Stomach smooth muscle (tissue), 2 donors: ENCODE results near the gene DBN1.

Experiments
- H3K27ac ChIP-seq: one replicate; pipeline ENCODE4 v1.7.0; 2013; ENCODE audit warnings: mild to moderate bottlenecking, low read length, inconsistent platforms
- H3K27me3 ChIP-seq, 2 donors: one replicate each; pipeline ENCODE4 v1.7.0; 2013; ENCODE audit warnings: low read length in 2 of 2; ENCODE audit not compliant: insufficient read depth in 2 of 2, control insufficient read depth in 1 of 2
- H3K36me3 ChIP-seq, 2 donors: one replicate each; pipeline ENCODE4 v1.7.0; 2013; ENCODE audit warnings: low read length in 2 of 2; ENCODE audit not compliant: control insufficient read depth in 2 of 2, insufficient read depth in 2 of 2
- H3K4me1 ChIP-seq: one replicate; pipeline ENCODE4 v1.7.0; 2013; ENCODE audit warnings: low read length; ENCODE audit not compliant: control insufficient read depth, insufficient read depth
- H3K4me3 ChIP-seq, 2 donors: one replicate each; pipeline ENCODE4 v1.7.0; 2013; ENCODE audit warnings: low read length in 2 of 2
- H3K9ac ChIP-seq, 2 donors: one replicate each; pipeline ENCODE4 v1.7.0; 2013; ENCODE audit warnings: low read length in 2 of 2, mild to moderate bottlenecking in 1 of 2
- H3K9me3 ChIP-seq, 2 donors: one replicate each; pipeline ENCODE4 v1.7.0; 2013; ENCODE audit warnings: low read length in 2 of 2; ENCODE audit not compliant: control insufficient read depth in 2 of 2
- donor health status: healthy.
- donor health status: Pancreatic carcinoma.

Gene DBN1

DNA sequence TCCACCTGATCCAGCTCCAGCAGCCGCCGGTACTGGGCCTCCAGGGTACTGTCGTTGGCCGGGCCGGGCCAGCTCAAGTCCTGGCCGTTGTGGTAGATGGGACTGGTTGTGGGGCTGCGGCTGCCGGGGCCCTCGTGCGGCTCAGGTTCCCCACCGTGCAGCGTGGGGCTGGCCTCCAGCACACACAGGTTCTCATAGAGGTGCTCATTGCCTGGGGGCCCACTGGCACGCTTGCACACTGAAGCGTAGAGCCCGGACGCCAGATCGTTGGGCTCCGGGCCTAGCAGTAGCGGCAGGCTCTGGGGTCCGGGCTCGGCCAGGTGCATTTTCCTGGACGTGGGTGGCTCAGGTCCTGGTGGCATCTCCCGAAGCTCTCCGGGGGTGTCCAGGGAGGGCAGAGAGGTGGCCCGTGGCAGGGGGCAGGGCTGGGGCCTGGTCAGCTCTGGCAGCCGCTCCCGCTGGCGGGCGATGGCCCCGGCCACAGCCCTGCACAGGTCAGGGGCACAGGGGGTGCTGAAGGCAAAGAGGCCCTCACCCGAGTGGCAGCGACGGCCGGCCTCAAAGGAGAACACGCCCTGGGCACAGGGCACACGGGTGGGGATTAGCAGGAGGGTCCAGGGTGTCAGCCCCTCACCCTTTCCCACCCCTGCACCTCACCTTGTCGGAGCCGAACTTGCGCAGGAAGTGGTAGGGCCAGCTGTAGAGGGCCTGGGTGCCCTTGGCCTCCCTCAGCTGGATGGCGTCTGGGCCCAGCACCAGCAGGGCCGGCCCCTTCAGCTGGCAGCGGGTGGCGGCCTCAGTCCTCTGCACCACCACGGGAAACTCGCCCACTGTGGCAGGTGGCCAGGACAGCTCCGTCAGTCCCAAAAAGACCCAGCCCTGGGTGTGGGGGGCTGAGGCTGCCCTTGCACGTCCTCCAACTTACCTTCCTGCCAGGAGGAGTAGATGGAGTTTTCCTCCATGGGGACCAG lies 30.9 kb upstream of the DBN1 start:
- Histone ChIP-seq H3K27ac (no peak overlapping the region), H3K9ac (no peak overlapping the region), H3K4me1 (peaks cover 11% of the 10 kb centered on the region), H3K9me3 (no peaks in the 10 kb centered on the region), H3K36me3 (no peaks in the 10 kb centered on the region), H3K27me3 (no peaks in the 10 kb centered on the region), H3K4me3 (no peak overlapping the region)

DNA sequence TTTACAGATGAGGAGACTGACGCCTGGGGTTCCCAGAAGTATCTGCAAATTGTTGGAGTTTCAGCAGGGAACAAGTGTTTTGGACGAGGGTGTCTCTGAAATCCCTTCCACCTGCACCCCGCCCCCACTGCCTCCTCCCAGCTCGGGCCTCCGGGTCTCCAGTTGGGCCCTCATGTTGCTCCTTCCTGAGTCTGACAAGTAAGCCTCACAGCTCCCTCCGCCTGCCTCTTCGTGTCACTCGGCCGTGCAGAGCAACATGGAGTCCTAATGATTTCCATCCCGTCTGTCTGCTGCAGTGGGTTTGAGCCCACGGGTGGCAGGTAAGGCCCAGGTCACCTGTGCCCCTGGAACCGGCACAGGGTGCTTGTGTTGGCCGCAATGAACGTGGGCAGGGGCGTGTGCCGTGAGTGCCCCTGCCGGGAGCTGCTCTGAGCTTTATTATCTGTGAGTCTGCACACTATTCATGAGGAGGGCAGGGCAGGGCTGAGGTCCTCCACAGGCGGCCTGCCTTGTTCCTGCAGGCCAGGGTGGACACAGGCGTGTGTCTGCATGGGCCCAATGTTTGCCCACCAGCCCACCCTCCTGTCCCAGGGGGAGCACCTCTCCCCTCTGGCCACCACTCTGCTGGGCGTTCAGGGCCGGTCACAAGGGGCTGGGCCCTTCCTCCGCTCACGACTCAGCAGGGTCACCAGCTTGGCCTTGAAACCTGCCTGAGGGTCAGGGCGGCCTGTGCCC lies 30.1 kb upstream of the DBN1 start:
- H3K27ac ChIP-seq, result no peak overlapping the region
- H3K9ac ChIP-seq, result no peak overlapping the region
- no peak overlapping the region for H3K4me3 ChIP-seq
- peaks cover 14% of the 10 kb centered on the region for H3K4me1 ChIP-seq
- H3K9me3 ChIP-seq, result no peaks in the 10 kb centered on the region
- H3K27me3 ChIP-seq, result no peaks in the 10 kb centered on the region
- no peaks in the 10 kb centered on the region for H3K36me3 ChIP-seq

DNA sequence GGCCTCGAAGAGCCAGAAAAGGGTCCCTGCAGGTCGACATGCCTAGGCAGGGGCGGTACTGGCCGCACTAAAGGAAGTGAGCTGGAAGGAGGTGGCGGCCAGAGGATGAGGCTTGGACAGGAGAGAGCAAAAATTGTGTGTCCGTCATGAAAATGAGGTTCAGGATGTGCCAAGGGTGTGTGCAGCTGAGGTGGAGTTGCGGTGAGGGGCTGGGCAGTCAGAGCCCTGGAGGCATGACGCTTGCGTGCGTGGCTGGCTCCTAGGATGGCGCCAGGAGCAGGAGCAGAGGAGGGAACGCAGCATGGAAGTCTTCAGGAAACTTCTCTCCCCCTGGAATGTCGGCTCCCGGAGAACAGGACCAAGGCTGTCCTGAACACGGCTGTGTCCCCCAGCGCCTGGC lies 29.5 kb upstream of the DBN1 start:
- H3K4me1 ChIP-seq, result peaks cover 20% of the 10 kb centered on the region
- H3K9me3 ChIP-seq, result no peaks in the 10 kb centered on the region
- H3K4me3 ChIP-seq, result no peak overlapping the region
- no peaks in the 10 kb centered on the region for H3K36me3 ChIP-seq
- no peak overlapping the region for H3K27ac ChIP-seq
- H3K27me3 ChIP-seq, result no peaks in the 10 kb centered on the region
- no peak overlapping the region for H3K9ac ChIP-seq

DNA sequence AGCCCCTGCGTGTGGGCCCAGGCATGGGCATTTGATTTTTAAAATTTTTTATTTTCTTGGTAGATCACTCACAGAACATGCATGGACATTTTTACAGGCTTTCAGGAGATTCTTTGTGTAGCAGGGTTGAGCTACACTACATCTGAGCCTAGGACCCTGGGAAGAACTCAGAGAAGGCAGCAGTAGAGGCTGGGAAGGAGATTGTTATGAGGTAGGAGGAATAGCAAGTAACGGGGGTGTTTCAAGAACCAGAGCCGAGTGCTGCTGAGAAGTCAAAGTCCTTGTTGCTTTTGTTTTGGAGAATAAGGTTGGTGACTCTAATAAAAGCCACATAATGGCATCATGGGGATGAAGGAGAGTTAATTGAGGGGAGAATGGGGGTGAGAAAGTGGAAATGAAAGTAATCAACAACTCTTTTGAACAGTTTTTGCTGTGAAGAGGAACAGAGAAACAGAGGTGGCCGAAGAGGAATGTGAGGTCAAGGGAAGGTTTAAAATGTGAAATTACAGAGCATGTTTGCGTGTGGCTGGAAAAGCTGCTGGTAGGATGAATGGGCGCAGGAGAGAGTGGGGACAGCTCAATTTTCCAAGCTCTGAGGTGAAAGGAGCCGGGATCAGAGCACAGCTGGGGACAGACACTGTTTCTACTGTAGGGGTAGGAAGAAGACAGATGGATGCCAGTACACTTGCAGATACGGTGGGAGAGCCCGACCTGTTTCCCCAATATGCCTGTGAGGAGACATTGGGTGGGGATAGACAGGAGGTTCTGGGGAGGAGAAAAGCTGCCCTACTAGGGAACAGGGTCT lies 28.6 kb upstream of the DBN1 start:
- Histone ChIP-seq H3K27ac (no peak overlapping the region), H3K4me3 (no peak overlapping the region), H3K27me3 (no peaks in the 10 kb centered on the region), H3K4me1 (peaks cover 22% of the 10 kb centered on the region), H3K36me3 (no peaks in the 10 kb centered on the region), H3K9me3 (no peaks in the 10 kb centered on the region), H3K9ac (no peak overlapping the region)

DNA sequence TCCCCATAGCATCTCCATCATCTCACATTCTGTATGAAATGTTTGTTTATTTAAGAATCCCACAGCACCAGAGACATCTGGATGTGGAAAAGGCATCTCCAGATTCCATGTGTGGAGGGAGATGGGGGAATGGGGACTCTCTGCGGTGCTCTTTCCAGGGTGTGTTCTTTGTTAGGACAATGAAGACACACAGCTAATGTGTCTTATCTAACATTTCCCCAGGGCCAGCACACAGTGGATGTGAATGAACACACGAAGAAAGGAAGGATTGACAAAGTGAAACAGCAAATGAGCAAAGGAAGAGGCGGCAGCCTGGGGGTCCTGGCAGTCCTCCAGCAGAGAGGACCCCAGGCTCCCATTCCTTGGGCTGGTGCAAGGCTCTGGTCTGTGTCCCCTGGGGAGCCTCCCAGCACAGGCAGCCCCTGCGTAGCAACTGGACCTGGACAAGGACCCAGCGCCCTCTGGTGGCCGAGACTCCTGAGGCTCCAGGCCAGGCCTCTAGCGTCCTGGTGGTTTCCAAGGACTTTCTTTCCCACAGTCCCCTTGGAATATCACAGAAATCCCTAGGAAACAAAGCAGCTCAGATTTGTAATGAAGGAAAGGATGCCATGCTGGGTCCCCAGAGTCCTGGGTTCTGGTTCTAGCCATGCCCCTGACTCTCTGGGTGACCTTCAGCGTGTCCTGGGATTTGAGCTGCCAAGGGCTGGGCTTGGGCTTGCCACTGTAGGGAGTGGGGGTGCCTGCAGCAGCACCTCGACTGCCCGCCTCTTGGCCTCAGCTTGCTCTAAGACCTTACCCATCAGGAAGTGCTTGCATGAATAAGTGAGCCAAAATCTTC lies 27.5 kb upstream of the DBN1 start:
- Histone ChIP-seq H3K27me3 (no peaks in the 10 kb centered on the region), H3K36me3 (peaks cover under 1 to 3% of the 10 kb centered on the region in 2 donors), H3K4me3 (no peak overlapping the region), H3K4me1 (peaks cover 28% of the 10 kb centered on the region), H3K27ac (peak overlapping the region; percentile 31), H3K9me3 (no peaks in the 10 kb centered on the region), H3K9ac (peak overlapping the region in 1 of 2 donors; percentile 29)

DNA sequence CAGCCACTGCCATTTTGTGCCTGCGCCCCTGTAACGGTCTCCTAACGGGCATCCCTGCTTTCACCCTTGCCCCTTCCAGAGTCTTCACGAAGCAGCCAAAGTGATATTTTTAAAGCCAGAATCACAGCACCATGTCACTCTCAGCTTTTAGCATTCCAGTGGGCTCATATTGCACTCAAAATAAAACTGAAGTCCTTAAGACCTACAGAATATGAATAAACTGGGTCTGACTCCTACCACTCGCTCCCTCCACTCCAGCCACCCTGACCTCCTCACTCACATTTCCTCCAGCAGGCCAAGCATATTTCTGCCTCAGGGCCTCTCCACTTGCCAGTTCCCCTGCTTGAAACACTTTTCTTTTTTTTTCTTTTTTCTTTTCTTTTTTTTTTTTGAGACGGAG lies 26.4 kb upstream of the DBN1 start:
- H3K27me3 ChIP-seq, result no peaks in the 10 kb centered on the region
- H3K36me3 ChIP-seq, result peaks cover 3% of the 10 kb centered on the region in 2 donors
- H3K9ac ChIP-seq, result no peak overlapping the region
- H3K27ac ChIP-seq, result no peak overlapping the region
- H3K9me3 ChIP-seq, result no peaks in the 10 kb centered on the region
- H3K4me3 ChIP-seq, result no peak overlapping the region
- H3K4me1 ChIP-seq, result peaks cover 39% of the 10 kb centered on the region

DNA sequence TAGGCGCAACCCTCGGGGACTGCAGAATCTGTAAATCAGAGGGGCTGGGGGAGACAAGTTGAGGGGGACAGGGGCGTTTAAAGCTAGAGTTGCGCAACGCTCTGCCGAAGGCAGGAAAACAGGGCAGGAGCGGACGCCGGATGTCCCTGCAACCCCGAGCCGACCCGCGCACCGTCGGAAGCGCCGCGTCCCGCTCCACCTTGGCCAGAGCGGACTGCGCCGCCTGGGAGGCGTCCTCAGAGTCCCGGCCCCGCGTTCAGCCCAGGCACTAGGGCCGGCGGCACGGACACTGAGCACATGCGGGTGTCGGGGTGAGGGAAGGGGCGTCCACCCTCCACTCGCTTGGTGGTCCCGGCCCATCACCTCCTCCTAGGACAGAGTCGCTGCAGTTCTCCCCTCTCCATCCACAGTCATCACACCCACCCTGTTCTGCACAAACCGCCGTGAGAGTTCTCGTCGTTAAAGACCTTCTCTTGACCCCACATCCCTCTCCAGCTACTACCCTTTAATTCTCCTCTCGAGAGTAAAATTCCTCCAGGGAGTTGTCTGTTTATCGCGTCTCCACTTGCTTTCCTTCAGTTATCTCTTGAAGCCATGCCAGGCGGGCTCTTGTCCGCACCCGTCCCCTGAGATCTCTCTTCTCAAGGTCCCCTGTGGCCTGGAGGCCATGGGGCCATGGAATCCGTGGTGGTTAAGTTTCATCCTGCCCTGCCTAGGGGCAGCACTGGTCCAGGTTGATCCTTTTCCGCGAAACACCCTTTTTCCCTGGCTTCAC lies 24.8 kb upstream of the DBN1 start:
- no peaks in the 10 kb centered on the region for H3K9me3 ChIP-seq
- H3K9ac ChIP-seq, result peak overlapping the region; percentile 52 to 58
- peak overlapping the region; percentile 68 to 85 for H3K4me3 ChIP-seq
- H3K27ac ChIP-seq, result peak overlapping the region; percentile 96
- peaks cover 55% of the 10 kb centered on the region for H3K4me1 ChIP-seq
- no peaks in the 10 kb centered on the region for H3K27me3 ChIP-seq
- H3K36me3 ChIP-seq, result peaks cover 9 to 10% of the 10 kb centered on the region in 2 donors

DNA sequence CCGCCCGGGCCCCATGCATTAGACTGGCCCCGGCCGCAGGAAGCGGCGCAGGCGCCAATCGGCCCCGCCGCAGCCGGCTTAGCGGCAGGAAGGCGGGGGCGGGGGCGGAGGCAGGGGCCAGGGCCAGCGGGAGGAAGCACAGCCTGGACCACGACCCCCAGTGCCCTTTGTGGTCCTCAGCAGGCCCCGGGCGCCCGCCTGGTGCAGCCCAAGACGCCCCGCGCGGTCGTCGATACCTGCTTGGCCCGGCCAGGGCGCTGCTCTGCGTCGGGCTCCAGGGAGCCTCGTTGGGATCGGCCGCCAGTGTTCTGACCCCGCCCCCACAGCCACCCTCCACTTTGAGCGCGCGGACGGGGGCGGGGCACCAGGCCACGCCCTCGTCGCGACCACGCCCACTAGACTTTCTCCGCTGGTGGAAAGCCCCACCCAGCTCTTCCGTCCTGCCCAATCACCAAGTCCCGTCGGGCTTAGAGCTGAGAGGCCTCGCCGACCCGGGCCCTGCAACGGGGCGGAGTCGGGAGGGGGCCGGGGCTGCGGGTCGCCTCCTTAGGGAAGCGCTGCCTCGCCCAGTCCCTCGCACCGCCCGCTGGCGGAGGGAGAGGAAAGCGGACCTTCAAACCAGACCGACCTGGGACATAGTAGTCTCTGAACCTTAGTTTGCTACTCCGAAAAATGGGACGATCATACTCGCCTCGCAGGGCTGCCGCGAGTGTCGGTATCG lies 24.0 kb upstream of the DBN1 start, which contains the start of gene PDLIM7:
Gene PDLIM7, minus strand, starts transcription at position 313 of the 721 bp plus-strand sequence. CDS start 1,092 bp downstream, outside the sequence.
- H3K36me3 ChIP-seq, result peaks cover 10% of the 10 kb centered on the region in 2 donors
- no peaks in the 10 kb centered on the region for H3K27me3 ChIP-seq
- H3K4me1 ChIP-seq, result peaks cover 63% of the 10 kb centered on the region
- H3K4me3 ChIP-seq, result peak within 1 kb of the TSS; percentile 82 to 85
- no peaks in the 10 kb centered on the region for H3K9me3 ChIP-seq
- H3K9ac ChIP-seq, result peak within 1 kb of the TSS; percentile 90 to 97
- peak within 1 kb of the TSS; percentile 100 for H3K27ac ChIP-seq

DNA sequence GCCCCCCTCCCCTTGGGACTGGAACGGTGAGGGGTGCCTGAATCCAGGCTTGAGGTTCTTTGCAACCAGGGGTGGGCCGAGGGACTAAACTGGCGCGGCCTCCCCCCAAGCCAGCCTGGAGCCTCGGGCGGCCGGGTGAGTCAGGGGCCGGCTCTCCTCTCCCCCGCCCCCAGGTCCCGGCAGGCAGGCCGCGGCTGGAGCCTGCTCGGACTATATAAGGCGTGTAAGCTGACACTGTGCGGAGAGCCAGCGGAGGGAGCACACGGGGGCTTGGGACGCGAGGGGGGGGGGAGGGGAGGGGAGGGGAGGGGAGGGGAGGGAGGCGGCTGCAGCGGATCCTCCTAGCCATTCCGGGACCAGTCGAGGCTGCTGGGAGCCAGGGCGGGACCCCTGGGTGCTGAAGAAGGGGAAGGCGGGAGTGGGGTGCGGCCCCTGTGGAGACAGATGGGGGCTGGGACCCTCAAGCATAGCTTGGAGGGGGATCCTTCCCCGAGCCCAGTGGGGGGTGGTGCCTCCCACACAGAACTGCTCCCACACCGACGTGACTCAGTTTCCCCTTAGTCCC lies 23.4 kb upstream of the DBN1 start:
- Histone ChIP-seq H3K9ac (peak overlapping the region; percentile 90 to 97), H3K4me3 (peak overlapping the region; percentile 82 to 85), H3K4me1 (peaks cover 69% of the 10 kb centered on the region), H3K36me3 (peaks cover 14 to 15% of the 10 kb centered on the region in 2 donors), H3K27me3 (no peaks in the 10 kb centered on the region), H3K9me3 (no peaks in the 10 kb centered on the region), H3K27ac (peak overlapping the region; percentile 100)
